Hematopoietic multipotent progenitor cell (in vitro differentiated cells): ENCODE data around the gene ZNF397. TPM values are rescaled to one million over a fixed set of nuclear protein-coding genes. Genes with fewer than 3 reads are reported as not detected.

Source experiments
- DNase-seq, 3 donors: peaks; one replicate each; pipeline ENCODE4 v3.0.0-alpha.2; 2011 to 2015; ENCODE audit warnings: low read depth in 2 of 3, low spot score in 2 of 3
- total RNA-seq: library from RNA; depleted of rRNA; stranded (reverse); fragments of >200 nt; gene quantifications from one replicate; pipeline ENCODE4 v1.2.3, GENCODE V29; 2012

The ZNF397 gene
- total RNA-seq, 1 donor: 9.2 TPM

DNA sequence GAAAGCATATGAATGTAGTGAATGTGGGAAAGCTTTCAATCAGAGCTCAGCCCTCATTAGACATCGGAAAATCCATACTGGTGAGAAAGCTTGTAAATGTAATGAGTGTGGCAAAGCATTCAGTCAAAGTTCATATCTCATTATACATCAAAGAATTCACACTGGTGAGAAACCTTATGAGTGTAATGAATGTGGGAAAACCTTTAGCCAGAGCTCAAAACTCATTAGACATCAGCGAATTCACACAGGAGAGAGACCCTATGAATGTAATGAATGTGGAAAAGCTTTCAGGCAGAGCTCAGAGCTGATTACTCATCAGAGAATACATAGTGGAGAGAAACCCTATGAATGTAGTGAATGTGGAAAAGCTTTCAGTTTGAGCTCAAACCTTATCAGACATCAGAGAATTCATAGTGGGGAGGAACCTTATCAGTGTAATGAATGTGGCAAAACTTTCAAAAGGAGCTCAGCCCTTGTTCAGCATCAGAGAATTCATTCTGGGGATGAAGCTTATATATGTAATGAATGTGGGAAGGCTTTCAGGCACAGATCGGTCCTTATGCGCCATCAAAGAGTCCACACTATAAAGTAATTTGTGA, 5.0 kb downstream of the ZNF397 start:
- no peak for DNase-seq

GRCh38 chr18:35246831-35247230, 6.0 kb downstream of the ZNF397 start:
- DNase-seq: no peak

- DNase-seq: peak in 1 of 3 donors; percentile 13
Measured at GRCh38 chr18:35247412-35248249, 6.8 kb downstream of the ZNF397 start.

DNA sequence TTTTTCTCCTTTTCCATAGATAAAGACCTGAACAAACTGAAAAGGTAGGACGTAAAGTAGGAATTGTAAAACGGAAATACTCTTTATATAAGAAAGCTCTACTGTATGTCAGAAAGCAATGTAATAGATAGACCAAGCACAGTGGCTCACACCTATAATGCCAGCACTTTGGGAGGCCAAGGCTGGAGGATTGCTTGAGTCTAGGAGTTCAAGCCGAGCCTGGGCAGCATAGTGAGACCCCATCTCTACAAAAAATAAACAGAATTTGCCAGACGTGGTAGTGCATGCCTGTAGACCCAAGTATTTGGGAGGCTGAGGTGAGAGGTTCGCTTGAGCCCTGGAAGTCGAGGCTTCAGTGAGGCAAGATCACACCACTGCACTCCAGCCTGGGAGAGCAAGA, 7.6 kb downstream of the ZNF397 start:
- no peak for DNase-seq

- no peak for DNase-seq
Measured at GRCh38 chr18:35252466-35252865, 11.6 kb downstream of the ZNF397 start.

- no peak for DNase-seq
Measured at GRCh38 chr18:35253655-35254287, 12.9 kb downstream of the ZNF397 start.

DNA sequence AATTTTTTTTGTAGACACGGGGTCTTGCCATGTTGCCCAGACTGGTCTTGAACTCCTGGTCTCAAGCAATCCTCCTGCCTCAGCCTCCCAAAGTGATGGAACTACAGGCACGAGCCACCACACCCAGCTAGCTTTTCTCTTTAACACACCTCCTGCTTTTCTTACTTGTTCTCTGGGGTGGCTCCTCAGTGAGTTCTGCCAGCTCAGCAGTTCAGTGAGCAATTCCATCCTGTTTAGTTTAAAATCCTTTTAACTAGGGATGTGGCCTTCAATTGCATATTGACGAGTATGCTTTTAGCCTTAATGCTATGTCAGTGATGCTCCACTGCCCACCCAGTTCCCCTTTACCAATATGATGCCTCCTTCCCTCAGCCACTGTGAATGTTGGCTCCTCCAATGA, 16.1 kb downstream of the ZNF397 start:
- DNase-seq: no peak

- no peak for DNase-seq
Measured at GRCh38 chr18:35264409-35264808, 23.6 kb downstream of the ZNF397 start.

- peak; percentile 44 to 91 (median 85) for DNase-seq
Measured at GRCh38 chr18:35267161-35267651, 26.4 kb downstream of the ZNF397 start.

DNA sequence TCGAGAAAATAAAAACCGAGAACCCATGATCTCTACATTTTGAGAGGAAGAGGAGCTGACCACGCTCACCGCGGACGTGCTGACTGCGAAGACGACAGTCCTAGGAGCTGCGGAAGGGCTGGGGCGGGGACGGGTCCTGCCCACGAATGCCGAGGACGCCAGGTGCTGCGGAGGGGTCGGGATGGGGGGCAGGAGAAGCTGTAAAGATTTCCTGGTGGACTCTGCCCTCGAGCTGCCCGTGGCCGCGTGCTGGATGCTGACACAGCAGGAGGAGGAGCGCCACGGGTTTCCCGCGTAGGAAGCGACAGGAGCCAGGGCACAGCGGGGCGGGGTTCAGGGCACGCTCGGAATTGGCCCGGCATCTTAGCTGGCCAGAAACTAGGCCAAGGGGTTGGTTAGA, 27.0 kb downstream of the ZNF397 start:
- no peak for DNase-seq

- peak in 1 of 3 donors; percentile 58 for DNase-seq
Measured at GRCh38 chr18:35268821-35269220, 28.0 kb downstream of the ZNF397 start.

DNA sequence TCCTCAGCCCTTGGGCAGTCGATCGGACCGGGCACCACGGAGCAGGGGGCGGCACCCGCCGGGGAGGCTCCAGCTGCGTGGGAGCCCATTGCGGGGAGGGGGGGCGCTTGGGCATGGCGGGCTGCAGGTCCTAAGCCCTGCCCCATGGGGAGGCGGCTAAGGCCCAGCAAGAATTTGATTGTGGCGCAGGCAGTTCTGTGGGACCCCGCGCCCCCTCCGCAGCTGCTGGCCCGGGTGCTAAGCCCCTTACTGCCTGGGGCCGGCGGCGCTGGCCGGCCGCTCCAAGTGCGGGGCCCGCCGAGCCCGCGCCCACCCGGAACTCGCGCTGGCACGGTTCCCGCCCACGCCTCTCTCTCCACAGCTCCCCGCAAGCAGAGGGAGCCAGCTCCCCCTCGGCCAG, 30.8 kb downstream of the ZNF397 start:
- DNase-seq: no peak

GRCh38 chr18:35276267-35276666, 35.4 kb downstream of the ZNF397 start:
- DNase-seq: no peak

GRCh38 chr18:35277633-35278032, 36.8 kb downstream of the ZNF397 start:
- DNase-seq: no peak

GRCh38 chr18:35278085-35278484, 37.3 kb downstream of the ZNF397 start:
- DNase-seq: no peak

GRCh38 chr18:35278969-35279368, 38.1 kb downstream of the ZNF397 start:
- DNase-seq: no peak

DNA sequence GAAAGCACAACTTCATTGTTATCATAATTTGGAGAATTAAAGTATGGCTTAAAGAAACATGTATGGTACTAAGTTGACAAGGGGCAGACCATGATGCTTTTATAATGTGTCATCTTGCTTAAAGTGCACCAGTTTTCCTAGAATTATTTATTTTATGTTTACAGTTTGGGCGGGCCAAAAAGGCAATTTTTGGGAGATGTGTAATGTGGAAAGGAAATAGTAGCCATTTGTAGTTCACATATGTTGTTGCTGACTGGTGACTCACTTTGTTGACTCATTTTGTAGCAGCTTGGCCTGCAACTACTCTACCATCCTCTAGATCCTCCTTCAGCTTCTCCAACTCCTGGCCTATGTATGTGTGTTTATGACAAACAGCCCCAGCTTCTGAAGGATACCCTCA, 41.5 kb downstream of the ZNF397 start:
- DNase-seq: no peak

GRCh38 chr18:35283923-35284794, 43.3 kb downstream of the ZNF397 start:
- peak in 1 of 3 donors; percentile 30 for DNase-seq

DNA sequence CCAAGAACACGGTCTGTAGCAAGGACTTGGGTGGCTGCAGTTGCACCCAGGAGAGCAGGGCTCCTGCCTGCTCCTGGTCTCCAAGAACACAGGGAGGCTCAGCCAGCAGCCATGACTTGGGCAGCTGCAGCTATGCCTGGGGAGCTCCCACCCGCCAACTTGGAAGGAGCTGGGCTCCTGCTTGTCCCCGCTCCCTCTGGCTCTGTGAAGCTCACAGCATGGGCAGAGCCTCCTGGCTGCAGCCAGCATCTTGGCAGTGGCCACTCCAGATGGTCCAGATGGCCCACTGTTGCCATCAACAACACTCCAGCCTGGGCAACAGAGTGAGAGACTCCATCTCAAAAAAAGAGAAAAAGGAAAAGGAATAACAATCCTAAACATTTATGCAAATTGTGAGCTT, 44.0 kb downstream of the ZNF397 start:
- DNase-seq: no peak

- DNase-seq: no peak
Measured at GRCh38 chr18:35289293-35289692, 48.5 kb downstream of the ZNF397 start.

DNA sequence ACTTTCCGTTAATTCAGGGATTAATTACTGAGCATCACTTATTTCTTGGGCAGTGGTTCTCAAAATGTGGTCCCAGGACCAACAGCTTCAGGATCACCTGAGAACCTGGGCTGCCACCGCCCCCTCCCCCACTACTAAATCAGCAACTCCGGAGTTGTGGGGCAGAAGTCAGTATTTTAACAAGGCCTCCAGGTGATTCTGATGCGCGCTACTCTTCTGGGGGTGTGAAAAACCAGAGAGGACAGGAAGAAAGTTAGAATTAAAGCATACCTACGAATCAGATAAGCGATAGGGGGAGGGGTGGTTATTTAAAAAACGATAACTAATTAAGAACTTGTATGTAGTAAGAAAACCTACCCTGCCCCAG, 48.9 kb downstream of the ZNF397 start:
- DNase-seq: no peak
